Measurements from ENCODE around the gene SUFU.
"Not testable (repeated sequence)": the region's sequence is repeated elsewhere in the genome, so short reads cannot be mapped to it uniquely, and the experiment has no call there.

DNA sequence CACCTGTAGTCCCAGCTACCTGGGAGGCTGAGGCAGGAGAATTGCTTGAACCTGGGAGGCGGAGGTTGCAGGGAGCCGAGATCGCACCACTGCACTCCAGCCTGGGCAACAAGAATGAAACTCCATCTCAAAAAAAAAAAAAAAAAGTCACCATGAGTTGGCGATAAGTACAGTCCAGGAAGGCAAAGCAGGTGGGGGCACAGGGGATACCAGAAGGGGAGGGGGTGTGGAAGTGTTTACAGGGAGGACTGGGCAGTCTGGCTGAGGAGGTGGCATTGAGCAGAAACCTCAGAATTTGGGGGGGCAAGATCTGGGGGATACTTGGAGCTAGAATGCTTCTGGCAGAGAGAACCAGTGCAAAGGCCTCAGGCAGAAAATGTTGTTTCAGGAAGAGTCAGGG, 163.6 kb downstream of the SUFU start:
- TF ChIP-seq, protein P1, sequence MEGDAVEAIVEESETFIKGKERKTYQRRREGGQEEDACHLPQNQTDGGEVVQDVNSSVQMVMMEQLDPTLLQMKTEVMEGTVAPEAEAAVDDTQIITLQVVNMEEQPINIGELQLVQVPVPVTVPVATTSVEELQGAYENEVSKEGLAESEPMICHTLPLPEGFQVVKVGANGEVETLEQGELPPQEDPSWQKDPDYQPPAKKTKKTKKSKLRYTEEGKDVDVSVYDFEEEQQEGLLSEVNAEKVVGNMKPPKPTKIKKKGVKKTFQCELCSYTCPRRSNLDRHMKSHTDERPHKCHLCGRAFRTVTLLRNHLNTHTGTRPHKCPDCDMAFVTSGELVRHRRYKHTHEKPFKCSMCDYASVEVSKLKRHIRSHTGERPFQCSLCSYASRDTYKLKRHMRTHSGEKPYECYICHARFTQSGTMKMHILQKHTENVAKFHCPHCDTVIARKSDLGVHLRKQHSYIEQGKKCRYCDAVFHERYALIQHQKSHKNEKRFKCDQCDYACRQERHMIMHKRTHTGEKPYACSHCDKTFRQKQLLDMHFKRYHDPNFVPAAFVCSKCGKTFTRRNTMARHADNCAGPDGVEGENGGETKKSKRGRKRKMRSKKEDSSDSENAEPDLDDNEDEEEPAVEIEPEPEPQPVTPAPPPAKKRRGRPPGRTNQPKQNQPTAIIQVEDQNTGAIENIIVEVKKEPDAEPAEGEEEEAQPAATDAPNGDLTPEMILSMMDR (IDR thresholded peaks at IDR 0.05) = not testable (repeated sequence)
- not testable (repeated sequence) for TF ChIP-seq EZH2 (IDR thresholded peaks at IDR 0.05)
